Omental fat pad (tissue), 4 donors: ENCODE measurements around the gene PPFIBP1. TPM values are rescaled to one million over a fixed set of nuclear protein-coding genes. Genes with fewer than 3 reads are reported as not detected.

Experiments
- ATAC-seq: fragments of 150-250 bp; one replicate; pipeline ENCODE4 v1.9.1; 2016; ENCODE audit warnings: mild to moderate bottlenecking, moderate library complexity; ENCODE audit not compliant: low FRiP score
- DNase-seq: peaks from one replicate; pipeline ENCODE4 v3.0.0-alpha.2; 2019; ENCODE audit warnings: low spot score
- CTCF ChIP-seq, 3 donors: fragments of 450-650 bp; IDR thresholded peaks; one replicate each; pipeline ENCODE4 v1.5.1; 2016 to 2017; ENCODE audit warnings: antibody characterized with exemption in 3 of 3, mild to moderate bottlenecking in 3 of 3, moderate library complexity in 2 of 3
- total RNA-seq, 4 donors: library from RNA; depleted of rRNA; stranded (reverse); fragments of >200 nt; gene quantifications; one replicate each; pipeline ENCODE4 v1.1.0, GENCODE V29; 2016

Gene PPFIBP1
- total RNA-seq, 4 donors from 2014 or later = 40.2 to 164 (median 56.5) TPM

GRCh38 chr12:27709212-27709931, 185.4 kb downstream of the PPFIBP1 start:
- DNase-seq = no peak
- TF ChIP-seq CTCF (IDR thresholded peaks at IDR 0.05) = no peak
- no peak for ATAC-seq

GRCh38 chr12:27709932-27710591, 186.1 kb downstream of the PPFIBP1 start:
- TF ChIP-seq CTCF (IDR thresholded peaks at IDR 0.05) = no peak
- peak; percentile 62 for ATAC-seq
- no peak for DNase-seq

GRCh38 chr12:27710592-27711316, 186.7 kb downstream of the PPFIBP1 start, which contains the start of gene MRPS35:
TSS of gene MRPS35 (plus strand) at chr12:27710832. CDS start at chr12:27710844, 12 bp downstream.
- ATAC-seq (peak; percentile 93), DNase-seq (peak; percentile 79)
- TF ChIP-seq CTCF (IDR thresholded peaks at IDR 0.05) = no peak

GRCh38 chr12:27711317-27711682, 187.3 kb downstream of the PPFIBP1 start:
- no peak for TF ChIP-seq CTCF (IDR thresholded peaks at IDR 0.05)
- DNase-seq (no peak), ATAC-seq (no peak)

GRCh38 chr12:27711967-27712366, 188.0 kb downstream of the PPFIBP1 start:
- DNase-seq (no peak), ATAC-seq (no peak)
- TF ChIP-seq CTCF (IDR thresholded peaks at IDR 0.05) = no peak

- DNase-seq (no peak), ATAC-seq (no peak)
- TF ChIP-seq CTCF (IDR thresholded peaks at IDR 0.05) = no peak
Measured at GRCh38 chr12:27723212-27723611, 199.2 kb downstream of the PPFIBP1 start.
